GM19025 (cell line): ENCODE data around the gene SPART.

ENCODE experiments used
- ATAC-seq: cut with Tn5 transposase; IDR thresholded peaks from one replicate; pipeline ENCODE4 v1.9.1; 2021; ENCODE audit warnings: mild to moderate bottlenecking, low read depth, moderate library complexity; ENCODE audit not compliant: unreplicated experiment

Gene SPART

DNA sequence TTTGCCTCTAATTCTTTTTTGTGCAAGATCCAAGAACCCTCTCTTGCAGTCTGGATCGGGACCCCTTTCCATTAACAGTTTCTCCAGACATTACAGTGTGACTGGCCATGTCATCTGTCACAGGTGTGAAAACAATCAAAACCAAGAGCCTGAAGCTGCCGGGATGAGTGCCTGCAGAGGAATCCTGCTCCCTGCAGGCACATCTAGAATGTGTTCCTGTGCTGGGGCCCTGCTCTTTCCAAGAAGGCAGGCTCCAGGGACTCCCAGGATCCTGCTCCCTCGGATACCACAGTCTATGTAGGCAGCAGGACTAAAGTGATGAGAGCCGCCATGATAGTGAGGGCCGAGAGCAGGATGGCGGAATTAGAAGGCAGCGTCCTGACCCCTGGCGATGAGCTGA, 87.4 kb downstream of the SPART start:
- no peak for ATAC-seq
